GM21576 (cell line): ENCODE results near the gene VPS26C.

ENCODE experiments used
- ATAC-seq: cut with Tn5 transposase; IDR thresholded peaks from one replicate; pipeline ENCODE4 v1.9.1; 2021; ENCODE audit warnings: mild to moderate bottlenecking, moderate library complexity; ENCODE audit not compliant: unreplicated experiment

Gene VPS26C

GRCh38 chr21:37207441-37208009 lies 59.6 kb downstream of the VPS26C start:
- ATAC-seq, result peak; percentile 59

- ATAC-seq, result no peak
These were observed 60.6 kb downstream of the VPS26C start for GRCh38 chr21:37206496-37206895.

- no peak for ATAC-seq
These were observed 62.6 kb downstream of the VPS26C start for GRCh38 chr21:37204580-37204979.

- no peak for ATAC-seq
These were observed 64.7 kb downstream of the VPS26C start for GRCh38 chr21:37202221-37203110.

- ATAC-seq, result no peak
These were observed 66.3 kb downstream of the VPS26C start for GRCh38 chr21:37200641-37201480.

- no peak for ATAC-seq
These were observed 67.8 kb downstream of the VPS26C start for GRCh38 chr21:37199057-37199924.

GRCh38 chr21:37197746-37198145 lies 69.4 kb downstream of the VPS26C start:
- no peak for ATAC-seq

- no peak for ATAC-seq
These were observed 70.3 kb downstream of the VPS26C start for GRCh38 chr21:37196847-37197246.

- no peak for ATAC-seq
These were observed 71.5 kb downstream of the VPS26C start for GRCh38 chr21:37195610-37196009.

- ATAC-seq, result no peak
These were observed 72.1 kb downstream of the VPS26C start for GRCh38 chr21:37195059-37195458.

GRCh38 chr21:37193676-37194075 lies 73.5 kb downstream of the VPS26C start:
- no peak for ATAC-seq

- ATAC-seq, result no peak
These were observed 74.1 kb downstream of the VPS26C start for GRCh38 chr21:37193006-37193405.

GRCh38 chr21:37192019-37192418 lies 75.1 kb downstream of the VPS26C start:
- no peak for ATAC-seq

GRCh38 chr21:37188825-37189224 lies 78.3 kb downstream of the VPS26C start:
- ATAC-seq, result no peak

- ATAC-seq, result no peak
These were observed 80.2 kb downstream of the VPS26C start for GRCh38 chr21:37186983-37187382.

GRCh38 chr21:37184784-37185593 lies 82.1 kb downstream of the VPS26C start:
- no peak for ATAC-seq

- no peak for ATAC-seq
These were observed 83.4 kb downstream of the VPS26C start for GRCh38 chr21:37183749-37184148.

- ATAC-seq, result no peak
These were observed 84.9 kb downstream of the VPS26C start for GRCh38 chr21:37182222-37182621.

- no peak for ATAC-seq
These were observed 86.1 kb downstream of the VPS26C start for GRCh38 chr21:37181059-37181458.

- ATAC-seq, result no peak
These were observed 90.4 kb downstream of the VPS26C start for GRCh38 chr21:37176716-37177115.
